Adrenal gland (tissue), 12 donors: ENCODE results near the gene SGIP1. TPM values are rescaled to one million over a fixed set of nuclear protein-coding genes. Genes with fewer than 3 reads are reported as not detected.

ENCODE experiments used
- DNase-seq, 7 donors: peaks; one replicate each; pipeline ENCODE4 v3.0.0-alpha.2; 2019 to 2020
- H3K27ac ChIP-seq, 5 donors: fragments of 200-600 bp; sonication (generic) in 4 of 5; 1 replicate in 3 of 5; 2 replicates in 2 of 5; pipeline versions ENCODE4 v1.5.1 to v1.8.0; 2016 to 2020; ENCODE audit warnings: mild to moderate bottlenecking in 1 of 5
- H3K27me3 ChIP-seq: fragments of 200-600 bp; 2 replicates; pipeline ENCODE4 v1.8.0; 2021
- H3K36me3 ChIP-seq, 2 donors: fragments of 200-600 bp; replicated peaks in 1 of 2; 1 replicate in 1 of 2; 2 replicates in 1 of 2; pipeline versions ENCODE4 v1.5.1 to v1.8.0; 2018 to 2022
- H3K4me1 ChIP-seq, 2 donors: fragments of 200-600 bp; replicated peaks in 1 of 2; 1 replicate in 1 of 2; 2 replicates in 1 of 2; pipeline versions ENCODE4 v1.5.1 to v1.8.0; 2018 to 2021
- H3K4me3 ChIP-seq, 4 donors: fragments of 200-600 bp; sonication (generic) in 3 of 4; one replicate each; pipeline ENCODE4 v1.5.1; 2016 to 2018
- H3K9me3 ChIP-seq, 3 donors: fragments of 200-600 bp; sonication (generic) in 1 of 3; replicated peaks in 1 of 3; 1 replicate in 2 of 3; 2 replicates in 1 of 3; pipeline versions ENCODE4 v1.5.1 to v1.8.0; 2016 to 2021
- POLR2A ChIP-seq, 2 donors: fragments of 450-650 bp; IDR thresholded peaks; one replicate each; pipeline ENCODE4 v1.6.1; 2017; ENCODE audit warnings: antibody characterized with exemption in 2 of 2, mild to moderate bottlenecking in 2 of 2, moderate library complexity in 1 of 2
- WGBS, 4 donors: extraction: QIAGEN DNeasy Blood & Tissue Kit in 2 of 4; methylation state at CpG; one replicate each; pipeline versions ENCODE4 v1.1.5 to v1.1.7; 2013 to 2017; 5-methylcytosine and 5-hydroxymethylcytosine counted together
- intact Hi-C, 2 donors: fragments of 100-400 bp; cut with DNase I; formaldehyde crosslinking; loops; one replicate each; pipeline versions ENCODE4 v1.14.1 to v1.15.0; 2022 to 2023
- polyA plus RNA-seq, 3 donors: library from polyadenylated mRNA; stranded (reverse); fragments of 200-250 nt in 2 of 3; fragments of 350-450 nt in 1 of 3; fragmentation: Illumina TruSeq in 1 of 3; extraction: RNeasy Lipid Tissue Mini Kit (QIAGEN cat#74804) in 1 of 3; gene quantifications; one replicate each; pipeline ENCODE4 v1.2.3, GENCODE V29; 2013 to 2014
- total RNA-seq, 9 donors: library from RNA; depleted of rRNA in 4 of 9; stranded (reverse); fragments of >200 nt in 4 of 9; fragments of 120-200 nt in 1 of 9; fragmentation: NEBNext Ultra II Directional in 1 of 9; extraction: Animal tissue kit (Norgen Biotek cat#: 25700) in 1 of 9; gene quantifications; one replicate each; pipeline versions ENCODE4 v1.1.0 to v1.2.4, GENCODE V29; 2013 to 2023
- TF ChIP-seq, protein P1 (sequence below), 6 experiments: fragments of 450-650 bp in 4 of 6; fragments of 200-600 bp in 2 of 6; sonication (generic) in 1 of 6; IDR thresholded peaks; 1 replicate in 5 of 6; 2 replicates in 1 of 6; pipeline versions ENCODE4 v1.5.1 to v1.8.0; 2016 to 2021; ENCODE audit warnings: antibody characterized with exemption in 6 of 6, mild to moderate bottlenecking in 2 of 6, moderate library complexity in 1 of 6
- donor health status: healthy with polysubstance abuse.
- donor health status: Bipolar disorder and iron deficiency.
- donor health status: DM: yes; HTN: yes; CAD: no.
- donor health status: DM: no; HTN: no; CAD: no.
- donor health status: DM: no; HTN: no; CAD: no.
- donor health status: DM: yes; HTN: yes; CAD: no.

SGIP1 gene
- total and polyA plus RNA-seq, 12 donors: 0.52 to 8.4 (median 1.9) TPM; not detected in 1

DNA sequence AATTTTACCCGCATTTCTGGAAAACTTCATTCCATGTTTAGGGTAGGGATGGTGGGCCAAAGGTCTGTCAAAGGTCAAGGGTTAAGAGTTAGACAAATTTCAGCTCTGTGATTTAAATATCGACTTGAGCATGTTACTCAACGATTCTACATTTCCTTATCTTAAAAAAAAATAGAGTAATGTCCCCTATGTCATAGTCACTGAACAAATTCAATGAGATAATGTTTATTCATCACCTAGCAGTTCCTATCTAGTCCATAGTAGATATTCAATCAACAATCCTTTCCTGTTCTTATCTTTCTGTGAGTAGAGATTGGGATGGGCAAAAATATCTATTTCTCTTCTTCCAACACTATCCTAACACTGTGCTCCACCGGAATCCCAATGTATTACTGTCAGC is 217.2 kb downstream of the SGIP1 start:
- no peak for TF ChIP-seq POLR2A (IDR thresholded peaks at IDR 0.05)
- TF ChIP-seq, protein P1, sequence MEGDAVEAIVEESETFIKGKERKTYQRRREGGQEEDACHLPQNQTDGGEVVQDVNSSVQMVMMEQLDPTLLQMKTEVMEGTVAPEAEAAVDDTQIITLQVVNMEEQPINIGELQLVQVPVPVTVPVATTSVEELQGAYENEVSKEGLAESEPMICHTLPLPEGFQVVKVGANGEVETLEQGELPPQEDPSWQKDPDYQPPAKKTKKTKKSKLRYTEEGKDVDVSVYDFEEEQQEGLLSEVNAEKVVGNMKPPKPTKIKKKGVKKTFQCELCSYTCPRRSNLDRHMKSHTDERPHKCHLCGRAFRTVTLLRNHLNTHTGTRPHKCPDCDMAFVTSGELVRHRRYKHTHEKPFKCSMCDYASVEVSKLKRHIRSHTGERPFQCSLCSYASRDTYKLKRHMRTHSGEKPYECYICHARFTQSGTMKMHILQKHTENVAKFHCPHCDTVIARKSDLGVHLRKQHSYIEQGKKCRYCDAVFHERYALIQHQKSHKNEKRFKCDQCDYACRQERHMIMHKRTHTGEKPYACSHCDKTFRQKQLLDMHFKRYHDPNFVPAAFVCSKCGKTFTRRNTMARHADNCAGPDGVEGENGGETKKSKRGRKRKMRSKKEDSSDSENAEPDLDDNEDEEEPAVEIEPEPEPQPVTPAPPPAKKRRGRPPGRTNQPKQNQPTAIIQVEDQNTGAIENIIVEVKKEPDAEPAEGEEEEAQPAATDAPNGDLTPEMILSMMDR (IDR thresholded peaks at IDR 0.05): no peak
- WGBS, 4 donors: 77 to 82% (median 80%) methylated on average over 4 of the region's 4 CpGs
- Histone ChIP-seq H3K4me1 (no peaks in the 10 kb centered on the region), H3K36me3 (no peaks in the 10 kb centered on the region), H3K9me3 (no peaks in the 10 kb centered on the region), H3K4me3 (no peak overlapping the region), H3K27me3 (peaks cover 15% of the 10 kb centered on the region), H3K27ac (no peak overlapping the region)
- intact Hi-C loops: no loop called here
- no peak for DNase-seq

DNA sequence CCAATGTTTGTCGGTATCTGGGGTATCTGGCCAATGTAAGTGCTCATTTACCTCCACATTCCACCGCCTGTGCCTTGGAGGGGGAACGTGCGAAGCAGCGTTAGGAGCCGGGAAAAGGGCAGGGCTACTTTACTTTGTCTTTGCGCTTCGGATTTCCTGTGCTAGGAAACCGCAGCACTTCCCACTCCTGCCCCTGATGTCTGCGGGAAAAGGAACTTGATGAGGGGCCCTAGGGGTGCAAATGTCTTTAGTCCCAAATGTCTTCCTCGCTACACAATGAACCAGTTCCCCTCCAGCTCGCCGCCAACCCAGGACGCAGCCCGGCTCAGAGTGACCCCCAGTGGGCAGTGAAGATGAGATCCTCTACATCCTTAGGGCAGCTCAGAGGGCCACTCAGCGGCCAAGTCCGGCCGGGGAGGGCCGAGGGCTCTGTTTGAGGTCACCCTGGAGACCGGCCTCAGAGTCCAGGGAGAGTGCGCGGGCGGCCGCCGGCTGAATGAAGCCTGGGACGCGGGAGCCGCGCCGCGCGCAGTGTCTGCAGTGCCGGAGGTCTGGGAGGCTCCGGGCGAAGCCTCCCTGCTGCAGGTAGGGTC is 218.1 kb downstream of the SGIP1 start, which contains the start of gene DYNLT5:
DYNLT5 (plus strand) TSS at position 460 of the 593 bp plus-strand sequence. CDS start 2,200 bp downstream, outside the sequence.
- no peak within 1 kb of the TSS for H3K27ac ChIP-seq
- WGBS, 4 donors: 18 to 56% (median 32%) methylated on average over 10 to 35 of the region's 35 CpGs

DNA sequence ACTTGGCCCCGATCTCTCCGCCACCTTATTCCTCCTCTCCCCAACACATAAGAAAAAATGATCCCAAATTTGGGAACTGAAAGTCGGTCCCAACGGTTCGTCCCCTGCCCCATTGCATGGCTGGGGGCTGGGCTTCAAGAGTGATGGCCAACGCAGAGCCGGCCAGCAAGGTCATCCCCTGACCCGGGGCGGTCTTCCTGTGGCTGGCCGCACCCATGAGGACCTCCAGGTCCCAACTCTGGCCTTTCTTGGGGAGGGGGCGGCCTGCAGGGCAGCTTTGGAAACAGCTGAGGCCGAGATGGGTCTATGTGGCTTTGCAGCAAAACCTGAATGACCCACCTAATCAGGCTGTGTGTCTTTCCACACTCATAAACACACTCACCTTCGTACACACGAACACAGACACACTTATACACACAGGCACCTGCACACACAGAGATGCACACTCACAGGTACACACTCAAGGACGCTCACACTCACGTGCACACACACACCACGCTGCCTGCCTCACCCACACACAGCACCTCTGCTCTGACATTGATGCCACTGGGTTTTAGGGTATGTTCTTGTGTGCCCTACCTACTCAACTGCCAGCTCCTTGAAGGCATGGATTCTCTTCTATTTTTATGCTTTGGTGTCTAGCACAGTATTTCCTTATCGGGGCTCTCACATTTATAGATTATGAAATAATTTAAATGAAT is 218.9 kb downstream of the SGIP1 start:
- peak overlapping the region in 1 of 4 donors; percentile 43 for H3K4me3 ChIP-seq
- no peak overlapping the region for H3K27ac ChIP-seq
- TF ChIP-seq, protein P1 (IDR thresholded peaks at IDR 0.05): no peak
- TF ChIP-seq POLR2A (IDR thresholded peaks at IDR 0.05): no peak
- peaks cover 15% of the 10 kb centered on the region for H3K27me3 ChIP-seq
- no peaks in the 10 kb centered on the region for H3K36me3 ChIP-seq
- H3K4me1 ChIP-seq: no peaks in the 10 kb centered on the region
- WGBS, 4 donors: 43 to 52% (median 49%) methylated on average over 15 to 18 of the region's 18 CpGs
- no peak for DNase-seq
- H3K9me3 ChIP-seq: no peaks in the 10 kb centered on the region
- intact Hi-C loops: no loop called here

More for the DNA sequence above, 218.1 kb downstream of the SGIP1 start, which contains the start of gene DYNLT5:
- Histone ChIP-seq H3K4me3 (peak within 1 kb of the TSS in 2 of 4 donors; percentile 4 to 43), H3K36me3 (no peaks in the 10 kb centered on the region), H3K4me1 (no peaks in the 10 kb centered on the region), H3K27me3 (peaks cover 15% of the 10 kb centered on the region), H3K9me3 (no peaks in the 10 kb centered on the region)
- DNase-seq: peak; percentile 23 to 70 (median 37)
- intact Hi-C loops: no loop called here
- TF ChIP-seq POLR2A (IDR thresholded peaks at IDR 0.05): no peak
- TF ChIP-seq, protein P1 (IDR thresholded peaks at IDR 0.05): no peak

DNA sequence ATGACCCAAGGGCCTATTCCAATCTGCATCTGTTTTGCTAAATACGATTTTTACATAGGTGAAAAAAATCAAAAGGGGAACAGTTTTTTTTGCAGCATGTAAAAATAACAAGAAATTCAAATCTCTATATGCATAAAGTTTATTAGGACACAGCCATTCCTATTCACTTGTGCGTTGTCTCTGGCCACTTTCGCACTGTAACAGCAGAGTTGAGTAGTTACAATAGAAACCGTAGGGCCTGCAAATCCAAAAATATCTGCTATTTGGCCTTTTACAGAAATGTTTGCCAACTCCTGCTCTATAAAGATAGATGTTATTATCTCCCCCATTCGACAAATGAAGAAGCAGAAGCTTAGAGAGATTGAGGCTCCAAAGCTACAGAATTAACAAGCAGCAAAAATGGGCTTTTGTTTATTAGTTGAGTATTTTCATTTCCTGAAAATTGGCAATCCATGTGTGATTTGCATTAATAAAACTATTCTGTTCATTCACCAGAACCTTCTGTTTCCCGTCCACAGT is 223.8 kb downstream of the SGIP1 start:
- no peak overlapping the region for H3K4me3 ChIP-seq
- DNase-seq: no peak
- no peak overlapping the region for H3K27ac ChIP-seq
- intact Hi-C loops: no loop called here
- no peaks in the 10 kb centered on the region for H3K9me3 ChIP-seq
- WGBS, 4 donors: 74 to 81% (median 77%) methylated on average over 6 of the region's 6 CpGs
- H3K27me3 ChIP-seq: peaks cover 4% of the 10 kb centered on the region
- H3K4me1 ChIP-seq: no peaks in the 10 kb centered on the region
- no peak for TF ChIP-seq POLR2A (IDR thresholded peaks at IDR 0.05)
- TF ChIP-seq, protein P1 (IDR thresholded peaks at IDR 0.05): no peak
- H3K36me3 ChIP-seq: no peaks in the 10 kb centered on the region
